ENCODE results near the gene RNFT2.
A peak's percentile ranks its signal among the peaks of the same experiment; 100 is the strongest.

Gene RNFT2

GRCh38 chr12:116881325-116881876 is 143.3 kb downstream of the RNFT2 start, which contains the start of gene HRK:
TSS of gene HRK (minus strand) at chr12:116881441. CDS start at chr12:116881307, 134 bp downstream.
- TF ChIP-seq CTCF (IDR thresholded peaks at IDR 0.05; ENCODE audit: insufficient read depth, low read depth, low read length, missing control alignments) = no peak
- no peak within 1 kb of the TSS for H3K4me3 ChIP-seq (ENCODE audit: low read length)
- peak; percentile 12 for DNase-seq (ENCODE audit: low read depth)

- TF ChIP-seq CTCF (IDR thresholded peaks at IDR 0.05; ENCODE audit: insufficient read depth, low read depth, low read length, missing control alignments) = no peak
- DNase-seq (ENCODE audit: low read depth) = no peak
- H3K4me3 ChIP-seq (ENCODE audit: low read length) = no peak overlapping the region
Measured at GRCh38 chr12:116881877-116882507, 143.9 kb downstream of the RNFT2 start.

- peak; percentile 34 for DNase-seq (ENCODE audit: low read depth)
- no peak overlapping the region for H3K4me3 ChIP-seq (ENCODE audit: low read length)
- no peak for TF ChIP-seq CTCF (IDR thresholded peaks at IDR 0.05; ENCODE audit: insufficient read depth, low read depth, low read length, missing control alignments)
Measured at GRCh38 chr12:116882742-116883141, 144.6 kb downstream of the RNFT2 start.

GRCh38 chr12:116884871-116885270 is 146.8 kb downstream of the RNFT2 start:
- no peak for DNase-seq (ENCODE audit: low read depth)
- no peak for TF ChIP-seq CTCF (IDR thresholded peaks at IDR 0.05; ENCODE audit: insufficient read depth, low read depth, low read length, missing control alignments)

GRCh38 chr12:116885491-116885890 is 147.4 kb downstream of the RNFT2 start:
- no peak for TF ChIP-seq CTCF (IDR thresholded peaks at IDR 0.05; ENCODE audit: insufficient read depth, low read depth, low read length, missing control alignments)
- no peak for DNase-seq (ENCODE audit: low read depth)
- no peak overlapping the region for H3K4me3 ChIP-seq (ENCODE audit: low read length)

More at GRCh38 chr12:116884871-116885270, 146.8 kb downstream of the RNFT2 start:
- H3K4me3 ChIP-seq (ENCODE audit: low read length) = no peak overlapping the region

GRCh38 chr12:116887244-116887643 is 149.1 kb downstream of the RNFT2 start:
- TF ChIP-seq CTCF (IDR thresholded peaks at IDR 0.05; ENCODE audit: insufficient read depth, low read depth, low read length, missing control alignments) = no peak
- DNase-seq (ENCODE audit: low read depth) = no peak
- no peak overlapping the region for H3K4me3 ChIP-seq (ENCODE audit: low read length)

- H3K4me3 ChIP-seq (ENCODE audit: low read length) = no peak overlapping the region
- no peak for DNase-seq (ENCODE audit: low read depth)
- TF ChIP-seq CTCF (IDR thresholded peaks at IDR 0.05; ENCODE audit: insufficient read depth, low read depth, low read length, missing control alignments) = no peak
Measured at GRCh38 chr12:116887897-116888296, 149.8 kb downstream of the RNFT2 start.
